Sciatic nerve (tissue), 2 donors: ENCODE results near the gene IFIH1. TPM values are rescaled to one million over a fixed set of nuclear protein-coding genes. Genes with fewer than 3 reads are reported as not detected.
A peak's percentile ranks its signal among the peaks of the same experiment; 100 is the strongest.

Experiments
- ATAC-seq: fragments of 200-7000 bp; cut with Tn5 transposase; one replicate; pipeline ENCODE4 v1.9.1; 2020; ENCODE audit warnings: mild to moderate bottlenecking, moderate library complexity
- DNase-seq: peaks from one replicate; pipeline ENCODE4 v3.0.0-alpha.2; 2020; ENCODE audit warnings: low spot score
- intact Hi-C: fragments of 100-400 bp; cut with DNase I; formaldehyde crosslinking; loops from one replicate; pipeline ENCODE4 v1.14.2; 2022
- total RNA-seq: library from RNA; stranded (reverse); fragmentation: NEBNext Ultra II Directional; extraction: Animal tissue kit (Norgen Biotek cat#: 25700); gene quantifications from one replicate; pipeline ENCODE4 v1.2.1, GENCODE V29; 2021
- donor health status: DM: no; HTN: no; CAD: no.
- donor health status: DM: no; HTN: no; CAD: no.

Gene IFIH1
- 21.0 TPM for total RNA-seq

- intact Hi-C loops, result no loop called here
- ATAC-seq, result peak; percentile 94
- DNase-seq, result peak; percentile 88
Observed at GRCh38 chr2:162318328-162319180, at the start of gene IFIH1. Gene IFIH1 (minus strand): TSS chr2:162318684. CDS start chr2:162318307, 377 bp downstream.

- intact Hi-C loops, result no loop called here
- no peak for DNase-seq
- no peak for ATAC-seq
Observed at GRCh38 chr2:162365392-162365791, 46.9 kb upstream of the IFIH1 start.

- intact Hi-C loops, result no loop called here
- no peak for ATAC-seq
- DNase-seq, result no peak
Observed at GRCh38 chr2:162344617-162344950, 26.1 kb upstream of the IFIH1 start.

GRCh38 chr2:162343824-162344616, 25.5 kb upstream of the IFIH1 start, which contains the start of gene GCA:
Gene GCA (plus strand): TSS chr2:162344132. CDS start chr2:162344249, 117 bp downstream.
- intact Hi-C loops, result no loop called here
- DNase-seq, result peak; percentile 98
- peak; percentile 100 for ATAC-seq

- no peak for ATAC-seq
- intact Hi-C loops, result no loop called here
Observed at GRCh38 chr2:162343492-162343823, 25.0 kb upstream of the IFIH1 start.

GRCh38 chr2:162342841-162343240, 24.4 kb upstream of the IFIH1 start:
- ATAC-seq (no peak), DNase-seq (no peak)
- intact Hi-C loops, result no loop called here

More at GRCh38 chr2:162343492-162343823, 25.0 kb upstream of the IFIH1 start:
- DNase-seq, result no peak

- ATAC-seq, result no peak
- intact Hi-C loops, result no loop called here
- no peak for DNase-seq
Observed at GRCh38 chr2:162342321-162342720, 23.8 kb upstream of the IFIH1 start.

GRCh38 chr2:162340822-162341221, 22.3 kb upstream of the IFIH1 start:
- ATAC-seq (no peak), DNase-seq (no peak)
- intact Hi-C loops, result no loop called here

GRCh38 chr2:162337868-162338267, 19.4 kb upstream of the IFIH1 start:
- intact Hi-C loops, result no loop called here
- ATAC-seq (no peak), DNase-seq (no peak)

GRCh38 chr2:162333968-162334367, 15.5 kb upstream of the IFIH1 start:
- DNase-seq (no peak), ATAC-seq (no peak)
- intact Hi-C loops, result no loop called here

- ATAC-seq, result no peak
- DNase-seq, result no peak
- intact Hi-C loops, result no loop called here
Observed at GRCh38 chr2:162330881-162331280, 12.4 kb upstream of the IFIH1 start.

- intact Hi-C loops, result no loop called here
- ATAC-seq (no peak), DNase-seq (no peak)
Observed at GRCh38 chr2:162328424-162329157, 10.1 kb upstream of the IFIH1 start.

- no peak for ATAC-seq
- DNase-seq, result no peak
- intact Hi-C loops, result no loop called here
Observed at GRCh38 chr2:162327806-162328205, 9.3 kb upstream of the IFIH1 start.

GRCh38 chr2:162327134-162327769, 8.8 kb upstream of the IFIH1 start:
- intact Hi-C loops, result no loop called here
- DNase-seq, result no peak
- ATAC-seq, result no peak

- intact Hi-C loops, result no loop called here
- DNase-seq (no peak), ATAC-seq (no peak)
Observed at GRCh38 chr2:162324953-162325352, 6.5 kb upstream of the IFIH1 start.

- DNase-seq, result no peak
- intact Hi-C loops, result no loop called here
- no peak for ATAC-seq
Observed at GRCh38 chr2:162320864-162321517, 2.5 kb upstream of the IFIH1 start.

GRCh38 chr2:162317861-162318327, 590 bp downstream of the IFIH1 start:
- DNase-seq, result peak; percentile 62
- peak; percentile 26 for ATAC-seq
- intact Hi-C loops, result no loop called here

GRCh38 chr2:162317058-162317742, 1.3 kb downstream of the IFIH1 start:
- no peak for ATAC-seq
- intact Hi-C loops, result no loop called here
- no peak for DNase-seq
